OCI-LY1 (cell line): Measurements from ENCODE around the gene FRMD5.

Source experiments
- CTCF ChIP-seq: fragments of 200-600 bp; sonication (generic), shearing (Covaris generic); IDR thresholded peaks from 2 replicates; pipeline ENCODE4 v1.5.1; 2017; ENCODE audit warnings: mild to moderate bottlenecking, antibody characterized with exemption, low read length, moderate library complexity, mixed read lengths
- EZH2 ChIP-seq: fragments of 200-600 bp; sonication (generic), shearing (Covaris generic); IDR thresholded peaks from 2 replicates; pipeline ENCODE4 v1.8.0; 2017; ENCODE audit warnings: borderline replicate concordance, mixed run types, mild to moderate bottlenecking, antibody characterized with exemption, low read length, moderate library complexity, mixed read lengths

GRCh38 chr15:44081026-44082013 lies 113.8 kb downstream of the FRMD5 start:
- no peak for TF ChIP-seq CTCF
- no peak for TF ChIP-seq EZH2
